ENCODE results near the gene ZNF699.
"Not testable (repeated sequence)": the region's sequence is repeated elsewhere in the genome, so short reads cannot be mapped to it uniquely, and the experiment has no call there.

ZNF699 gene

DNA sequence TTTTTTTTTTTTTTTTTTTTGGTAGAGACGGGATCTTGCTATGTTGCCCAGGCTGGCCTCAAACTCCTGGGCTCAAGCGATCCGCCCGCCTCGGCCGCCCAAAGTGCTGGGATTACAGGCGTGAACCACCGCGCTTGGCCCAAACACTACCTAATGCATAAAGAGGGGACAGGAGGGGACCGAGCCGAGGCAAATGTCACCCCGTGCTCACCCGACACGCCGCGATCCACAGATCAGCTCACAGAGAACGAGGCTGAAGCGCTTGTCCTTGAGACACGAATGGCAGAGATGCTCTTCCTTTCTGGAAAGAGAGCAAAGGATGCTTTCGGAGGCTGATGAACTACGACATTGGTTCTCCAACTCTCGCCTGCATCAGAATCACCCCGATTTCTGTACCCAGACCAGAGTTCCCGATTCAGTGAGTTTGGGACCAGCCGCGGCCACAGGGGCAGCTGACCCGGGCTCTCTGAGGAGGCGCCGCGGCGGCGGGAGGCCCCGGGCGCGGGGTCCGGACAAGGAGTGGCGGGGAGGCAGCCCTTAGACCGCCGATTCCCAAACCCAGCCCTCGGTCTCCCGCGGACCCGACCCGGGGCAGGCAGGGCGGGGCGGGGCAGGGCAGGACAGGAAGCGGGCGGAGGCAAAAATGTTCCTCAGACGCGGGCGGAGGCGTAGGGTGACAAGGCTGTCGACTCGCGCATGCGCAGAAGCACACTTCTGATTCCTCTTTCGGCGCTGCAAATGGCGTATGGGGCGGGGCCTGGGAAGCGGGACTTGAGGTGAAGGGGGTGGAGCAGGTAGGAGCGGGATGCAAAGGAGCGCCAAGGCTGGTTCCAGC lies at the start of gene ZNF699:
ZNF699 (minus strand) TSS at position 700 of the 835 bp plus-strand sequence. CDS start 4,719 bp downstream, outside the sequence.
- peak; percentile 98 for DNase-seq

DNA sequence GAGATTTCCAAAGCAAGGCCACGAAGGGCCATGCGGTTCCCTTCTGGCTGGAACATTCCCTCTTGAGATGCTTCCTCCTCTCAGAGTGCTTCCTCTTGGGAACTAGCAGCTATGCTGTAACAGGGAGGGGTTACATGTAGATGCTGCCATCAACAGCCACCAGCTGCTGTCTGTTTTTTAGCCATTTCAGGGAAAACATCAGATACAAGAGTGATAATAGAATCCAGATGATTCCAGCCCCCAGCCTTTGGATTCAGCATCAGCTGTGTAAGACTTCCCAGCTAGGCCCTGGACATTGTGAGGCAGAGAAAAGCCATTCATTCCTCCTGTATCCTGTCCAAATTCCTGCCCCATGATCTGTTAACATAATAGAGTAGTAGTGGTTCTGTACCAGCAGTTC lies 45.0 kb upstream of the ZNF699 start:
- no peak for DNase-seq

DNA sequence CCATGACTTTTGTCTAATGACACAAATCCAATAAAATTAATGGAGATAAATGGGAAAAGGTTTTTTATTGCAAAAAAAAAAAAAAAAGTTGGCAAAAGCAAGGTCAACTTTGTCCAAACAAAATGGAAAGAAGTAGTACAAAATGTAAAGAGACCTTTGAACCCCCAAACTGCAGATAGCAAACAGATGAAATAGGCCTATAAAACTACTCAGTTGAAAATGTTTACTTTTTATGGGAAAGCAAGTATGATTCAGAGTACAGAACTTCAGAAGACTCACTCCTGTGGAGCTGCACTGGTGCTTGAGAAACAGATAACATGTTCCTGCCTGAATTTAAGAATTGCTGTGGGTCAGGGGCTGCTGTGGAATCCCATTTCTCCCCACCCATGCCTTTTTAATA lies 43.4 kb upstream of the ZNF699 start:
- DNase-seq = no peak

DNA sequence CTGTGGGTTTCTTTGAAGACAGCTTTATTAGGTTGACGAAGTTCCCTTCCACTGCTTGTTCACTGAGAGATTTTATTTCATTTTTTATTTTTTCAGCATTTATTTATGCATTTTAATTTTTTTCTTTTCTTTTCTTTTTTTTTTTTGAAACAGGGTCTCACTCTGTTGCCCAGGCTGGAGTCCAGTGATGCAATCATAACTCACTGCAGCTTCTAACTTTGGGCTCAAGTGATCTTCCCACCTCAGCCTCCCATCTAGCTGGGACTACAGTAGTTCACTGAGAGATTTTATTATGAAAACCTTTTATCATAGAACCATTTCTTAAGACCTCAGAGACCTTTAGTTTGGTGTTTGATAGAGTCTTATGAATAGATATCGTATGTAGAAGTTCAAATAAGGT lies 42.9 kb upstream of the ZNF699 start:
- no peak for DNase-seq

DNA sequence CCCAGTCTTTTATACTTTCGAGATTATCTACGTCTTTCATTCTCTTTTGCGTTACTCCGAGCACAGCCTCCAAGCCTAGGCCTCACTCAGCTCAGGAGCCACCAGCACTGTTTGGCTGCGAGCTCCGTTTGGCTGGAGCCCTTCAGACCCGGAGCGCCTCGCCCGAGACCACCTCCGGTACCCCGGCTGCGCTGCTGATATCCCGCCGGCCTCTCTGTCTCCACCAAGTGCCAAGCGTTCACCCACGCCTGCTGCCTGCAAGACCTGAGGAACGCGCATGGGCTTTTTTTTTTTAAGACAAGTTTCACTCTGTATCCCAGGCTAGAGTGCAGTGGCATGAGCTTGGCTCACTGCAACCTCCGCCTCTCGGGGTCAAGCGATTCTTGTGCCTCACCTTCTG lies 39.0 kb upstream of the ZNF699 start:
- no peak for DNase-seq

DNA sequence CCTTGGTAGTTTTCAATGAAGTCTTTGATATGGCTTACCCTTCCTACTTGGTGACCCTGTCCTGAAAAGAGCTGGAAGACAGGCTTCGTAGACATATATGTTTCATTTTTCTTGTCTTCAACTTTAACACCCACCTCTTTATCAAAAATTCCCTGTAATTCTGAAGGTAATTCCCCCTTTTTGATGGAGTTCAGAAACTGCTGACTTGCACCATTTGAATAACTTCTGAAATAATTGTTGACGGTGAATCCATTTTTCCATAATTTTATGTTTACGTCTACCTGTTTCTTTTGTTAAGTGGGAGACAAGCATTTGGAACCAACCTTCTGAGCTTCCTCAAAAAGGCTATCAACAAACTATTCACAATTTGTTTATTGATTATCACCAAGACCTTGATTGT lies 38.6 kb upstream of the ZNF699 start:
- DNase-seq = no peak

DNA sequence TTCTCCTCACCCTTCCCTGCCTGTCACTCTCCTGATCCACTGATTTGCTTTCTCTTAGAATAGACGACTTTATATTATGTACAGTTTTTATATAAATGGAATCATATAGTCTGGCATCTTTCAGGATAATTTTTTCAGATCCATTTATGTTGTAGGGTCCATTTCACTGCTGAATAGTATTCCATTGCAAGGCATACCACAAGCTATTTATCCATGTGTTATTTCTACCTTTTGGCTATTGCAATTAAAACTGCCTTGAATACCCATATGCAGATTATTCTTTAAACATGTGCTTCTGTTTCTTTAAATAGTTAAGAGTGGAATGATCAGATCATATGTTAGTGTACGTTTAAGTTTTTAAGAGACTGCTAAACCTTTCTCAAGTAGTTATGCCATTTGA lies 35.4 kb upstream of the ZNF699 start:
- DNase-seq = no peak

DNA sequence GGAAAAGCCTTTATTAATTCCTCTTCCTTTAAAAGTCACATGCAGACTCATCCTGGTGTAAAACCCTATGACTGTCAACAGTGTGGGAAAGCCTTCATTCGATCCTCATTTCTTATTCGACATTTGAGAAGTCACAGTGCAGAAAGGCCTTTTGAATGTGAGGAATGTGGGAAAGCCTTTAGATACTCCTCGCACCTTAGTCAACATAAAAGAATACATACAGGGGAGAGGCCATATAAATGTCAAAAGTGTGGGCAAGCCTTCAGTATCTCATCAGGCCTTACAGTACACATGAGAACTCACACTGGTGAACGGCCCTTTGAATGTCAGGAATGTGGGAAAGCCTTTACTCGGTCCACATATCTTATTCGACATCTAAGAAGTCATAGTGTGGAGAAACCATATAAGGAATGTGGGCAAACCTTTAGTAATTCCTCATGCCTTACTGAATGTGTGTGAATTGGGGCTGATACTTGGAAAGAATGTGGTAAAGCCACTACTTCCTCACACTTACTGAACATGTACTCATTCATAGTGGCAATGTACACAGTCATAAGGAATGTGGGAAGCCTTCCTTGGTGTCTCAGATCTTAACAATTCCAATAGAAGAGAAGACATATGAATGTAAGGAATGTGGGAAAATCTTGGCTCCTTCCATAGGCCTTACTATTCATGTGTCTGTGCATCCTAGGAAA lies 33.1 kb upstream of the ZNF699 start:
- DNase-seq = no peak

DNA sequence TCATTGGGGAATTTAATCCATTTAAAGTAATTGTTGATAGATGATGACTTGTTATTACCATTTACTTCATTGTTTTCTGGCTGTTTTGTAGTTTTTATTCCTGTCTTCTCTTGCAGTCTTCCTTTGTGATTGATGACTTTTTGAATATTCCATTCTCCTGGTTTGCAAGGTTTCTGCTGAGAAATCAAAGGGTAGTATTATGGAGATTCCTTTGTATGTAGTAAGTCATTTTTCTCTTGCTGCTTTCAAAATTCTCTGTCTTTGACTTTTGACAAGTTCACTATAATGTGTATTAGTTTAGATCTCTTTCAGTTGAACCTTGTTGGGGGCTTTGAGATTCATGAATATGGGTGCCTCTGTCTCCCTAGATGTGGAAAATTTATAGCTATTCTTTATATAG lies 20.4 kb upstream of the ZNF699 start:
- no peak for DNase-seq

DNA sequence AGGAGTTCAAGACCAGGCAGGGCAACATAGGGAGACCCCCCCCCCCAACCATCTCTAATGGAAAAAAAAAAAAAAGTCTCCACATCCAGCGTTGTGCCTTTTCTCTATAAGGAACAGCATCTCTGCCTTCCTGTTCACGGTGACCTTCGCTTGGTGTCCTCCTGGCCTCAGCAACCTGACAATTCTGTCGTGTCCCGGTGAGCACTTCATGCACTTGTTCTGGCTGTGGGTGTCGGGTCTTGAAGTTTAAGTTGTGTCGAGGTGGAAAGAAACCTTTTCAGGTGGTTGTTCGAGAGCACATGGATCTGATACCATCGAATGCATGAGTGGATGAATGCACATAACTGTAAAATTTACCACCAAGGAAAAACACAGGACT lies 14.9 kb upstream of the ZNF699 start:
- no peak for DNase-seq

DNA sequence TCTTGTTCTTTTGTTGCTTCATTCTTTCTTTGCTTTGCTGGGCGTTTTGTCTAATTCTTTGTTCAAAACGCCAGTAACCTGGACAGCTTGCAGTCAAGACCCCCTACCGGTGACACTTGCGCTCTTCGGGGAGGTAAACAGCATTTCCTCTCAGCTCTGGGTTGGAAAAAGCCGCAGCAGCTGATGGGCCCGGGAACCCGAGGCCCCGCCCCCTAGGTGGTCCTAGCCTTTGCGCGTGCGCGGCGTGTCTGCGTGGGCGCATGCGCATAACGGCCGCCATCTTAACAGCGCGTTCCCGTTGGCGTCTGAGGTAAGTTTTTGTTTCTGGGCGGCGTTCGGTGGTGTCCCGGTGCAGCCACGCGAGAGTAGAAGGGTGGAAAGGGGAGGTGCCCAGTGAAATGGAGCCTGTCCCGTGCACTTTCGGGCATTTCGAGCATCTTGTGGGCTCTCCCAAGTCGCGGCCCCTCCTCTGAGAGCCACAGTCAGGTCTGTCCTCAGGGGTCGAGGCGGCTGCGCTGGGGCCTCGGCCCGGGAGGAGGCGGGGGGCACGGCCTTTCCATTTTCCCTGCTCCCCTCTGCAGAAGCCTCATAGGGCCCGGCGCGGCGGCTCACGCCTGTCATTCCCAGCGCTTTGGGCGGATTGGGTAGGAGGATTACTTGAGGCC lies 14.4 kb upstream of the ZNF699 start, which contains the start of gene ZNF559:
ZNF559 (plus strand) TSS at position 261 of the 665 bp plus-strand sequence. CDS start 14,371 bp downstream, outside the sequence.
- DNase-seq = peak; percentile 96 to 97

DNA sequence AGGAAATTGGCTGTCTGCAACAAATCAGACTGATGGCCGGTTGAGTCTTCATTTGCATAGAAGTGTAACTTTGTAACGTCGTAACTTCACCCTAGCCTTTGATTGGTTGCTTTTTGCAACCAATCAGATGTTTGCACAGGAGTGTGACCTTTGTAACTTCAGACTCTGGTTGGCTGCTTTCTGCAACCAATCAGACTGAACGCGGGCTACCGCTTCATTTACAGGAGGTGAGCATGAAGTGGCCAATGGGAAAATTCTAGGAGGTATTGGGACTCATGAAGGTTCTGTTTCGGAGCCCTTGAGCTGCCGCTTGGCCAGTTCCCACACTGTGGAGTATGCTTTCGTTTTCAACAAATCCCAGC lies 13.9 kb upstream of the ZNF699 start:
- DNase-seq = peak; percentile 74 to 77

DNA sequence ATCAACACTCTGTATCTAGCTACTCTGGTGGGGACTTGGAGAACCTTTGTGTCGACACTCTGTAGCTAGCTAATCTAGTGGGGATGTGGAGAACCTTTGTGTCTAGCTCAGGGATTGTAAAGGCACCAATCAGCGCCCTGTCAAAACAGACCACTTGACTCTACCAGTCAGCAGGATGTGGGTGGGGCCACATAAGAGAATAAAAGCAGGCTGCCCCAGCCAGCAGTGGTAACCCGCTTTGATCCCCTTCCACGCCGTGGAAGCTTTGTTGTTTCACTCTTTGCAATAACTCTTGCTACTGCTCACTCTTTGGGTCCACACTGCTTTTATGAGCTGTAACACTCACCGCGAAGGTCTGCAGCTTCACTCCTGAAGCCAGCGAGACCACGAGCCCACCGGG lies 12.6 kb upstream of the ZNF699 start:
- not testable (repeated sequence) for DNase-seq

DNA sequence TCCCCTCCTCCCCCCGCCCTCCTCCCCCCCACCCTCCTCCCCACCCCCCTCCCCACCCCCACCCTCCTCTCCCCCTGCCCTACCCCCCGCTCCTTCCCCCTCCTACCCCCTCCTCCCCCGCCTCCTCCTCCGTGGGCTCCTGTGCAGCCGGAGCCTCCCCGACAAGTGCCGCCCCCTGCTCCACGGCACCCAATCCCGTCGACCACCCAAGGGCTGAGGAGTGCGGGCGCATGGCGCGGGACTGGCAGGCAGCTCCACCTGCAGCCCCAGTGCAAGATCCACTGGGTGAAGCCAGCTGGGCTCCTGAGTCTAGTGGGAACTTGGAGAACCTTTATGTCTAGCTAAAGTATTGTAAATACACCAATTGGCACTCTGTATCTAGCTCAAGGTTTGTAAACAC lies 12.1 kb upstream of the ZNF699 start:
- DNase-seq = not testable (repeated sequence)

DNA sequence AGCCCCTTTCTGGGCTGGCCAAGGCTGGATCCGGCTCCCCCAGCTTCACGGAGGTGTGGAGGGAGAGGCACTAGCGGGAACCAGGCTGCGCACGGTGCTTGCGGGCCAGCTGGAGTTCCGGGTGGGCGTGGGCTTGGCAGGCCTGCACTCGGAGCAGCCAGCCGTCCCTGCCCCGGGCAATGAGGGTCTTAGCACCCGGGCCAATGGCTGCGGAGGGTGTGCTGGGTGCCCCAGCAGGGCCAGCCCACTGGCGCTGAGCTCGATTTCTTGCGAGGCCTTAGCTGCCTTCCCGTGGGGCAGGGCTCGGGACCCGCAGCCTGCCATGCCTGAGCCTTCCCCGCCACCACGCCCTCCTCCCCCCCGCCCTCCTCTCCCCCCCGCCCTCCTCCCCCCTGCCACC lies 11.7 kb upstream of the ZNF699 start:
- no peak for DNase-seq

DNA sequence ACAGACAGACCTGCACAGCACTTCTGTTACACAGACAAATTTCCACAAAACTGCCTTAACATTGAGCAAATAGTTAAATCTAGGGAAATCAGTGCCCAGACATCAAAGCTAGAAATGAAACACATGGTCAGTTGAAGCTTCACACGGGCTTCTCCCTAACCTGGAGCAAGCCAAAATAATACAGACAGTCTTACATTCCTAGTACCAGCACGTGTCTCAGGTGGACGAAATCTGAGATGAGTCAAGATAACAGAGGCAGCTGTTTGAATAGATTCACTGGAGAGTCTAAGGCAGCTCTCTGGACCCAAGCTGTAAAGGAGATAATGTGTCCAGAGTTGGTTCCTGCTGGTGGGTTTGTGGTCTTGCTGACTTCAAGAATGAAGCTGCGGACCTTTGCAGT lies 4.1 kb upstream of the ZNF699 start:
- DNase-seq = no peak

DNA sequence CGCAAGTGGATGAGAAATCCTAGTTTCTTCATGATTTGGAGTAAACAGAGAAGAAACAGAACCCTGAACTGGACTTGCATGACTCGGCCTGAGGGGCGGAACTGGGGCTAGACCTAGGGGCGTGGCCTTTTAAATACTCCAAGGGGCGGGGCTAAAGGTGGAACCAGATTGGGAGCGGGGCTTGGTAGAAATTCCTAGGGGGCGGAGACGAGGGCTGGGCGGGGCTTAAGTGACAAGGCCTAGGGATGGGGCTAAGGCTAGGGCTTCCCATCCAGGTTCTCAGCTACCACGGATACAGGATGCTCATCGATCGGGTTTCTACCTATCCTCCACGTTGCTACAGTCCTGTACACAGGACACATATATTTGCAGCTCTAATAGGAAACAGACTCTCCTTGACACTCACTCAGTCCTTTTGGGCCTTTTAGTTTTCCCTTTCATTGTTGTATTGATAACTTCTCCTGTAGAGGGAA lies 372 bp upstream of the ZNF699 start:
- no peak for DNase-seq

DNA sequence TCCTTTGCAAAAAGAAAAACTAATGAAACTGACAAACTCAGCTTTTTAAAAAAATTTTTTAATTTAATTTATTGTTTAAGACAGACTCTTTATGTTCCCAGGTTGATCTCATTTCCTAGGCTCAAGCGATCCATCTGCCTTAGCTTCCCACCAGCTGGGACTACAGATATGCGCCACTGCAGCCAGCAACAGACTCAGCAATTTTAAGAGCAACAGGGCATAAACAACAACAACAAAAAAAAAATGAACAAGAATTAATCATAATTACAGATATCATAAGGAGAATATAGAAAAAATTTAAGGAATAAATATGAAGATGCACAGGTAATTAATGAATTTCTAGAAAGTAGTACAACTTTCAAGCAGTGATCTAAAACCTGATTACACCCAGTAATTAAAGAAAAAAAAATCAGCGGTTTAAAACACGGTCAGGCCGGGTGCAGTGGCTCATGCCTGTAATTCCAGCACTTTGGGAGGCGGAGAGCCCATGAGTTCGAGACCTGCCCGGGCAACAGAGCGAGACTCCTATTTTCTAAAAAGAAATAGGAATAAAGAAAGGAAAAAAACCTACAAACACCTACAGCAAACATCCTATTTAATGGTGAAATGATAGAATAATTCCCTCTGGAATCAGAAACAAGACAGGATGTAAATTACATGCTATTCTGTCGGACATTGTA lies 1.4 kb downstream of the ZNF699 start:
- DNase-seq = no peak

DNA sequence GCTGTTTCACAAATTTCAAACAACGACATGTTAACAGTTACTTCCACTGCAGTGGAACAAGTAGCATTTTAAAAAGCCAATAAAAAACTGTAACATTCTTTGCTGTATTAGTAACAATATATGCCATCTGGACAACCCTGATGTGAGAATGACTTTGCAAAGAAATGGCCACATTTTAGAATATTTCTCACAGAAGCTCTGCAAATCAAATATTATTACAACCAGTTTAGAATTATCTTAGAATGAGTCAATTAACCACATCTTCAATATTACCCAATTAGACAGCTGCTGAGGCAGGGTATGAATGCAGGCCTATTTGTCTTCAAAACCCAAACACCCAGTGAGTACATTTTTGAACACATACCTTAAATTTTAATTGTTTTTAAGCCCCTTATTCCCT lies 3.2 kb downstream of the ZNF699 start:
- DNase-seq = no peak

DNA sequence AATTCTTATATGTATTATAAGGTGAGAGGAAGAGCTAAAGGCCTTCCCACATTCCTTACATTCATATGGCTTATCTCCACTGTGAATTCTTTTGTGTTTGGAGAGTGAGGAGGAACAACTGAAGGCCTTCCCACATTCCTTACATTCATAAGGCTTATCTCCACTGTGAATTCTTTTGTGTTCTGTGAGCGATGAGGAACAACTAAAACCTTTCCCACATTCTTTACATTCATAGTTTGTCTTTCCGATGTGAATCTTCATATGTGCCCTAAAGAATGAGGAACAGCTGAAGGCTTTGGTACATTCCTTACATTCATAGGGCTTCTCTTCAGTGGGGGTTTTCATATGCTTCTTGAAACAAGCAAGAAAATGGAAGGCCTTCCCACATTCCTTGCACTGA lies 13.3 kb downstream of the ZNF699 start:
- no peak for DNase-seq

DNA sequence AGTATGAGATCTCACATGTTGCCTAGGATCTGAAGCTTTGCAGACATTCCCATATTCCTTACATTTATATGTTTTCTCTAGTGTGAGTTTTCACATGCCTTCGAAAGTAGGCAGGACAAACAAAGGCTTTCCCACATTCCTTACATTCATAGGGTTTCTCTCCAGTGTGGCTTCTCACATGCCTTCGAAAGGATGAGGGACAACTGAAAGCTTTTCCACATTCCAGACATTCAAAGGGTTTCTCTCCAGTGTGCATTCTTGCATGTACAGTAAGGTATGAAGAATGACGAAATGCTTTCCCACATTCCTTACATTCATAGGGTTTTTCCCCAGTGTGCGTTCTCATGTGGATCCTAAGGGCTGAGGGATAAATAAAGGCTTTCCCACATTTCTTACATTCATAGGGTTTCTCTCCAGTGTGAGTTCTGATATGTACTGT lies 14.2 kb downstream of the ZNF699 start:
- no peak for DNase-seq

DNA sequence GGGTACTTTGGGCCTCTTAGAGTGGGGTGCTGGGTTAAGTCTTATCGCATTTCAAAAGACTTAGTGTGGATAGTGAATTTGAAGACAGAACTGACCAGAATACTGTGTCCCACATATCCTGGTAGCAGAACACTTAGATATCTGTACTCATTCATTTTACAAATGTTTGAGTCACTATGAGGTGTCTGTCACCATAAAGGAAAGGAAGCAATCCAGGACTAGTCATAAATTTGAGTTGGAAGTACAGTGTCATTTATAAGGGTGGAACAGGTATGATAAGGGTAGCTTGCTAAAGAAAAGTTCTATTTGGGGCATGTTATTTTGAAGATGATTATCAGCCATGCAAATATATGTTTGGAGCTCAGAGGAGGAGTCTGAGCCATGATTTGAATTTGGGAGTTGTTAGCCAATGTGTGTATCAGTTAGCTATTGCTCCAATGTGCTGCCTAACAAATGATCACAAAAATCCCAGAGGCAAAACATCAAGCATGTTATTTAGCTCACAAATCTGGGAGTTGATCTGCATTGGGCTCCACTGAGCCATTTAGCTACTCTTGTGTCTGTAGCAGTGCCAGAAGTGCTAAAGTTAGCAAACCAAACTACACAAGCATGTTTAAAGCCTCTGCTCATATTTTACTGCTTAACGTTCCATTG lies 20.3 kb downstream of the ZNF699 start:
- DNase-seq = no peak

DNA sequence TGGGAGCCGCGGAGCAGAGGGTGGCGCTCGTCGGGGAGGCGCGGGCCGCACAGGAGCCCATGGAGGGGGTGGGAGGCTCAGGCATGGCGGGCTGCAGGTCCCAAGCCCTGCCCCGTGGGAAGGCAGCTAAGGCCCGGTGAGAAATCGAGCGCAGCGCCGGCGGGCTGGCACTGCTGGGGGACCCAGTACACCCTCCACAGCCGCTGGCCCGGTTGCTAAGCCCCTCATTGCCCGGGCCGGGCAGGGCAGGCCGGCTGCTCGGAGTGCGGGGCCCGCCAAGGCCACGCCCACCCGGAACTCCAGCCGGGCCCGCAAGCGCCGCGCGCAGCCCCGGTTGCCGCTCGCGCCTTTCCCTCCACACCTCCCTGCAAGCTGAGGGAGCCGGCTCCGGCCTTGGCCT lies 26.2 kb downstream of the ZNF699 start:
- peak; percentile 4 to 11 for DNase-seq
